ENCODE results near the gene CELF5.
"Not testable (repeated sequence)": the region's sequence is repeated elsewhere in the genome, so short reads cannot be mapped to it uniquely, and the experiment has no call there.

CELF5 gene

GRCh38 chr19:3220576-3220975 is 3.9 kb upstream of the CELF5 start:
- Histone ChIP-seq H4K20me1 (ENCODE audit: insufficient read depth, low read length) (no peaks in the 10 kb centered on the region), H3K4me2 (ENCODE audit: low read length) (no peak overlapping the region), H3K9ac (ENCODE audit: low read length) (no peak overlapping the region)

GRCh38 chr19:3221576-3221975 is 2.9 kb upstream of the CELF5 start:
- not testable (repeated sequence) for H3K9me3 ChIP-seq (ENCODE audit: low read length); H4K20me1 ChIP-seq (ENCODE audit: insufficient read depth, low read length); H3F3A ChIP-seq (ENCODE audit: insufficient read depth, low read length); H3K4me1 ChIP-seq (ENCODE audit: insufficient read depth, low read length, severe bottlenecking); H3K4me3 ChIP-seq (ENCODE audit: low read depth, low read length, poor library complexity, severe bottlenecking); H3K4me2 ChIP-seq (ENCODE audit: low read length); H3K27ac ChIP-seq (ENCODE audit: low read depth, low read length, poor library complexity, severe bottlenecking); H3K9me2 ChIP-seq (ENCODE audit: low read depth, low read length); H3K36me3 ChIP-seq (ENCODE audit: insufficient read depth, low read length); H3K27me3 ChIP-seq (ENCODE audit: insufficient read depth, low read length); H3K79me2 ChIP-seq (ENCODE audit: insufficient read depth, low read length); H3K9ac ChIP-seq (ENCODE audit: low read length); H2AFZ ChIP-seq (ENCODE audit: low read length)

More at GRCh38 chr19:3220576-3220975, 3.9 kb upstream of the CELF5 start:
- Histone ChIP-seq H3K4me3 (ENCODE audit: low read depth, low read length, poor library complexity, severe bottlenecking) (no peak overlapping the region), H3K9me2 (ENCODE audit: low read depth, low read length) (no peaks in the 10 kb centered on the region), H3K36me3 (ENCODE audit: insufficient read depth, low read length) (no peaks in the 10 kb centered on the region), H3F3A (ENCODE audit: insufficient read depth, low read length) (no peaks in the 10 kb centered on the region), H3K4me1 (ENCODE audit: insufficient read depth, low read length, severe bottlenecking) (no peaks in the 10 kb centered on the region), H2AFZ (ENCODE audit: low read length) (no peak overlapping the region), H3K79me2 (ENCODE audit: insufficient read depth, low read length) (no peaks in the 10 kb centered on the region), H3K27ac (ENCODE audit: low read depth, low read length, poor library complexity, severe bottlenecking) (no peak overlapping the region), H3K27me3 (ENCODE audit: insufficient read depth, low read length) (no peaks in the 10 kb centered on the region), H3K9me3 (ENCODE audit: low read length) (no peaks in the 10 kb centered on the region)
- TF ChIP-seq CTCF (IDR thresholded peaks at IDR 0.05; ENCODE audit: low read length): no peak
- TF ChIP-seq EZH2 (IDR thresholded peaks at IDR 0.05; ENCODE audit: borderline replicate concordance, low read length): no peak

DNA sequence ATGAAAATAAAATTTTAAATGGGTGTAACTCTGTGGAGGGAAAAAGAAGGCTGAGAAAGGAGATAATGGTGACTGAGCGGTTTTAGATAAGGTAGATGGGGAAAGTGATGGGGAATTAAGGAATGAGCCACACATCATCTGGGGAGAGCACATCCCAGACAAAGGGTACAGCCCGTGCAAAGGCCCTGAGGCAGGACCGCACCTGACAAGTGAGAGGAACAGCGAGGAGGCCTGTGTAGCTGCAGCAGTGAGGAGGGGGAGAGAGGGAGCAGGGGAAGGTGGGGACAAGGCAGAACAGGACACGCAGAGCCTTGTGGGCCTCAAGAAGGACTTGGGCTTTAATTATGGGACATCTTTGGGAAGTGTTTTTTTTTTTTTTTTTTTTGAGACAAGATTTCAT is 1.8 kb upstream of the CELF5 start:
- H3K79me2 ChIP-seq (ENCODE audit: insufficient read depth, low read length): no peaks in the 10 kb centered on the region
- TF ChIP-seq EZH2 (IDR thresholded peaks at IDR 0.05; ENCODE audit: borderline replicate concordance, low read length) (no peak), CTCF (IDR thresholded peaks at IDR 0.05; ENCODE audit: low read length) (no peak)
- no peaks in the 10 kb centered on the region for H3K9me3 ChIP-seq (ENCODE audit: low read length)
- no peak overlapping the region for H3K27ac ChIP-seq (ENCODE audit: low read depth, low read length, poor library complexity, severe bottlenecking)
- no peak overlapping the region for H3K4me2 ChIP-seq (ENCODE audit: low read length)
- H2AFZ ChIP-seq (ENCODE audit: low read length): no peak overlapping the region
- no peak overlapping the region for H3K9ac ChIP-seq (ENCODE audit: low read length)
- no peaks in the 10 kb centered on the region; the same call in 1 of the 2 replicates for H3K27me3 ChIP-seq (ENCODE audit: insufficient read depth, low read length)
- H3K9me2 ChIP-seq (ENCODE audit: low read depth, low read length): no peaks in the 10 kb centered on the region
- no peaks in the 10 kb centered on the region for H3K4me1 ChIP-seq (ENCODE audit: insufficient read depth, low read length, severe bottlenecking)
- no peaks in the 10 kb centered on the region for H3F3A ChIP-seq (ENCODE audit: insufficient read depth, low read length)
- H4K20me1 ChIP-seq (ENCODE audit: insufficient read depth, low read length): no peaks in the 10 kb centered on the region
- H3K36me3 ChIP-seq (ENCODE audit: insufficient read depth, low read length): no peaks in the 10 kb centered on the region
- H3K4me3 ChIP-seq (ENCODE audit: low read depth, low read length, poor library complexity, severe bottlenecking): no peak overlapping the region

DNA sequence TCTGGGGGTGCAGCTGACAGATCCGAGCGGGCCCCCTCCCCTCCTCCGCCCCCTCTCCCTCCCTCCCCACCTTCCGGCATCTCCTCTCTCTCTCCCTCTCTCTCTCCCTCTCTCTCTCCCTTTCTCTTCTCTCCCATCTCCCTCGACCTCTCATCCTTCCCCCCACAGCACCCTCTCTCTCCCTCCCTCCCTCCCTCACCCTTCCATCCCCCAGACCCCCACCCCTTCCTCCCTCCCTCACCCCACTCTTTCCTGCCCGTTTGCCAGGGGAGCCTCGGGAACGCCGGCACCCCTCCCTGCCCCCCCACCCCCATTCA is 666 bp downstream of the CELF5 start:
- no peaks in the 10 kb centered on the region for H3K4me1 ChIP-seq (ENCODE audit: insufficient read depth, low read length, severe bottlenecking)
- no peak overlapping the region for H3K27ac ChIP-seq (ENCODE audit: low read depth, low read length, poor library complexity, severe bottlenecking)
- H3F3A ChIP-seq (ENCODE audit: insufficient read depth, low read length): no peaks in the 10 kb centered on the region
- H3K27me3 ChIP-seq (ENCODE audit: insufficient read depth, low read length): no peaks in the 10 kb centered on the region; the same call in 1 of the 2 replicates
- H3K9ac ChIP-seq (ENCODE audit: low read length): no peak overlapping the region
- TF ChIP-seq EZH2 (IDR thresholded peaks at IDR 0.05; ENCODE audit: borderline replicate concordance, low read length) (no peak), CTCF (IDR thresholded peaks at IDR 0.05; ENCODE audit: low read length) (no peak)
- no peaks in the 10 kb centered on the region for H3K9me3 ChIP-seq (ENCODE audit: low read length)
- no peaks in the 10 kb centered on the region for H3K36me3 ChIP-seq (ENCODE audit: insufficient read depth, low read length)
- H3K79me2 ChIP-seq (ENCODE audit: insufficient read depth, low read length): no peaks in the 10 kb centered on the region
- H3K4me2 ChIP-seq (ENCODE audit: low read length): no peak overlapping the region
- H4K20me1 ChIP-seq (ENCODE audit: insufficient read depth, low read length): no peaks in the 10 kb centered on the region
- no peak overlapping the region for H2AFZ ChIP-seq (ENCODE audit: low read length)
- no peak overlapping the region for H3K4me3 ChIP-seq (ENCODE audit: low read depth, low read length, poor library complexity, severe bottlenecking)
- no peaks in the 10 kb centered on the region for H3K9me2 ChIP-seq (ENCODE audit: low read depth, low read length)
